Fibroblast of skin of scalp (primary cell): Measurements from ENCODE around the gene RSBN1. TPM values are rescaled to one million over a fixed set of nuclear protein-coding genes. Genes with fewer than 3 reads are reported as not detected.
"Not testable (repeated sequence)": the region's sequence is repeated elsewhere in the genome, so short reads cannot be mapped to it uniquely, and the experiment has no call there.

Source experiments
- DNase-seq: peaks from one replicate; pipeline ENCODE4 v3.0.0-alpha.2; 2013
- polyA plus RNA-seq, 2 experiments: library from polyadenylated mRNA; unstranded; fragments of 120-200 nt; gene quantifications; one replicate each; pipeline ENCODE4 v1.2.1, GENCODE V29; 2013; ENCODE audit not compliant: insufficient read length in 2 of 2

The RSBN1 gene
- polyA plus RNA-seq (2013, experiment 1 of 2; ENCODE audit: insufficient read length), result 6.6 TPM
- 7.3 TPM for polyA plus RNA-seq (2013, experiment 2 of 2; ENCODE audit: insufficient read length)

DNA sequence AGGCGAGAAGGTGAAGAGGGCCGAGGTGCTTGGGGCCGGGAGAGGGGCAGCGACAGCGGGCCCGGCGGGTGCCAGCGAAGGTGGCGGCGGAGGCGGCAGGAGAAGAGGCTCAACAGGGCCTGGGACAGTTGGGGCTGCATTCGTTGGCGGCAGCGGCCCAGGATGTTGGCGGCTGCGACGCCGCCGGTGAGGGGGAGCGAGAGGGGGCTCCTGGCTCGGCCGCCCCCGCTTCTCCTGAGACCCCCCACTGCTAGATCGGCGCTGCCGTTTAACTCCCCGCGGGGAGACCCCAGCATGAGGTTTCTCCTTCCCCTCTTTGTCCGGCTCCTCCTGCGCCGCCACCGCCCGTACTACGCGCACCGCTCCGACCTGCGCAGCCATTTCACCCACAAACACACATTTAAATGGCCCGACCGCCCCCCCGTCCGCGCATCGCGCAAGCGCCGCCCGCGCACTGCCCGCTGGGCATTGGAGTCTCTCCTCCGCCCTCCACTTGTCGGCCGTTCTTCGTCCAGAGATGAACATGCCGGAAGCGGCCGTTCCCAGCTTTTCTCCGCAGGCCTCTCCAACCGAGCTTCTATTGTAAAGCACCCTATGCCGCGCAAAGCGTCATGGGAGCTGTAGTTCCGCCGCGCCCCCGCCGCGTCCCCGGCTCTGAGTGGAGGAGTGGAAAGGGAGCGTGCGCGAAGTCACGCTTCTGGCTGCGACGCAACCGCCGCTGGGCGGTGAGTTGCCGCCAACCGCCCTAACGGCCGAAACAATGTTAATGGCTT lies at the start of gene RSBN1:
Gene RSBN1 (minus strand): TSS at position 589 of the 773 bp plus-strand sequence. CDS start 64 bp downstream, at position 525.
- DNase-seq, result peak; percentile 100

DNA sequence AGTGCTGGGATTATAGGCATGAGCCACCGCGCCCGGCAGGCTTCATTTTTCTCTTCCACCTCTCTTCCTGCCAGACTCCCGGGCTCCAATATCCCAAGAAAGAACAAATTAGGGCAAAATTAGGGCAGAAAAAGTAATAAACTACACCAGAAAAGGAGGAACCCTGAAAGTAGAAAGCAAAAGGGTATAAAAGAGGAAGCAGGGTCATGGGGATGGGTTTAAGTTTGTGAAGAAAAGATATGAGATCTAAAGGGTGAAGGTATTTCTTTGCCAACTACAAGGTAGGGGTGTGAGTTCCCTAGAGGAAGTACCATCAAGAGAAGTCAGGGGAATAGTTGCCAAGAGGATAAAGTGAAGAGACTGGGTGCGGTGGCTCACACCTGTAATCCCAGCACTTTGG lies 49.4 kb upstream of the RSBN1 start:
- DNase-seq, result no peak

DNA sequence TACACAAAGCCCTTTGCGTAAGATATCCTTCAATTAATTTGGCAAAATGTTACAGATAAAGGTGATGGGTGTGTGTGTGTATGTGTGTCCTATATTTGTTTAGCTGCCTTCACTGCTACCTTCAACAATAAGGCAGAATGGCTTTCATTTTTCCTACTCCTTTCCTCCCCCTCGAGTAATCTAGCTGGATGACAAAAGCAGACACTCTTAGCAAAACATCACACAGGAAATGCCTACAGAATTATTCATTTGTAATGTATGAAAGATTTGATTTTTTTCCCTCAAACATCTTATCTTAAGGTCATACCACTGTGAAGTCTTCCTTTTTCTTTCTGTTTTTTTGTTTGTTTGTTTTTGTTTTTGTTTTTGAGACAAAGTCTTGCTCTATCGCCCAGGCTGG lies 48.6 kb upstream of the RSBN1 start:
- peak; percentile 81 for DNase-seq

DNA sequence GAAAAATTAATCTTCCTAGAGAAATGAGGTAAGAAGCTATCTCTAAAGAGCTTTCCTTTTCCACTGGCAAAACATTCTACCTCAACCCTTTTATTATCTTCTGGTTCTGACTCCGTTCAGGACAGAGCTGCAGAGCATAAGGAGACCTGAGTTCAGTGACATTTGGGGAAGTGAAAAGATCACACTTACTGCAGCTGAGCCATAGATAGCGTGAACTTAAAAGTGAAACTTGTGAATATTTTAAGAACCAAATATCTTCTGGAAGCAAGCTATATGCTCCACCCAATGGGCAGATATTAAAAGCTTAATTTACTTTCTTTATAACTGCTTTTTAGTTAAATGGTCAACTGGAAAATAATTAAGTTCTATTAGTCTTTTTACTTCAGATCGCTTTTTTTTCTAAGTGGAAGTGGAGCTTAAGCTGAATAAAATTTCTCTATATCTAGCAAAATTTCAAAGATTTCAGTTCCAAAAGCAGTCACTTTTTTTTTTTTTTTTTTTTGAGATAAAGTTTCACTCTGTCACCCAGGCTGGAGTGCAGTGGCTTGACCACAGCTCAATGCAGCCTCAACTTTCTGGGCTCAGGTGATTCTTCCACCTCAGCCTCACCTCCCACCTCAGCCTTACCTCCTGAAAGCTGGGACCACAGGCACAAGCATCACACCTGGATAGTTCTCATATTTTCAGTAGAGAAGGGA lies 47.4 kb upstream of the RSBN1 start:
- DNase-seq, result no peak

DNA sequence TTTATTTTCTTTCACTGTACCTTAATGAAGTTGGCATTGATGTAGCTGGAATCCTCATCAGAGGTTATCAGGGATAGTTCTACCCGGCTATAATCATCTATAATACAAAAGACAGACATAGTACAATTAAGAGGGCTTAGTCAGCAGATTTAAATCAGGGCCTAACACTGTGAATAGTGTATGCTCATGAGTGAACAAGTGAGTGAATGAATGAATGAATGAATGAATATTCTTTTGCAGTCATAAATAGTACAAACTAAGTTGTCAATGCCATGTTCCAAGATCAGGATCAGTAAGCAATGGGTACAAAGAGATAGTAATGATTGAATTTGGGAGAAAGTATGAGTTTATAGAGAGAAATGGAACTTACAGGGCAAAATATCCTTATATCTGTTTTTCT lies 46.7 kb upstream of the RSBN1 start:
- DNase-seq, result no peak

DNA sequence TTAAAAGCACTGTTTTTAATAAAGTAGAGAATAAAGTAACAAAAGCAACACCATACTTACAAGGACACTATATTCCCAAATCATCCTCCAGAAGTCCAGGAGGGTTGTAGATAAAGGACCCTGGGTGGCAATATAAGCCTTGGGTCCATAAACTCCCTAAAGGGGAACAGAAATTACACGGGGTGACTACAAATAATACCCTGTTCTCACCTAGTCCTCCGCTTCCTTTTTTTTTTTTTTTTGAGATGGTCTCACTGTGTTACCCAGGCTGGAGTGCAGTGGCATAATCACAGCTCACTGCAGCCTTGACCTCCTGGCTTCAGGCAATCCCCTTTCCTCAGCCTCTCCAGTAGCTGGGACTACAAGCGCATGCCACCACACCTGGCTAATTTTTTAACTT lies 46.1 kb upstream of the RSBN1 start:
- no peak for DNase-seq

DNA sequence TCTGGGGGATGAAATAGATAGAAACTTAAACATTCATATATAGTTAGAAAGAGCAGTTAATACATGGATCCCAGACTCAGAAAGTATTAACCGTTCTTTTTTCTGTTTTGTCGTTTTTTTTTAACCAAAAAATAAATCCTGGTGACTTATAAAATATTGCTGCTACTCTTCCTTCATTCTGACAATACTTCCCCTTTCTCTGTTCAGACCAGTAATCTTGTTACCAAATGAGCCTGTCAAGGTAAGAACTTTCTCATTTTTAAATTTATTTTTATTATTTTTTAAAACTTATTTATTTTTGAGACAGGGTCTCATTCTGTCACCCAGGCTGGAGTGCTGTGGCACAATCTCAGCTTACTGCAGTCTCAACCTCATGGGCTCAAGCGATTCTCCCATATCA lies 45.5 kb upstream of the RSBN1 start:
- no peak for DNase-seq

DNA sequence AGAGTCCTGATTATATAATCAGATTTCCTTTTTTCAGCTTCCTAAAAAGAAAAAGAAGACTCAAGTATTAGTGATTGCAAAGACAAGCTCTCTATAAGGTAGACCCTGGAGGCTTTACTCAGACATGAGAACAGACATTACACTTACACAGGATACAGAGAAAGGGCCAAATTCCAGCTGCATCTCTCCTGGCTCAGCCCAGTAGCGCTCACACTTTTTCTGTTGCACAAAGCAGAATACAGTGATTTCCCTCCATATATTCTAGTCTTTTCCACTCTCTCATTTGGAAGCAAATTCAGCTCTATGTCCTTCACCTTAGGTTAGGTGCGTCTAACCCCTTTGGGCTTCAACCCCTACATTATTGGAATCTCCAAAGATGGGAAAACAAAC lies 44.1 kb upstream of the RSBN1 start:
- DNase-seq, result no peak

DNA sequence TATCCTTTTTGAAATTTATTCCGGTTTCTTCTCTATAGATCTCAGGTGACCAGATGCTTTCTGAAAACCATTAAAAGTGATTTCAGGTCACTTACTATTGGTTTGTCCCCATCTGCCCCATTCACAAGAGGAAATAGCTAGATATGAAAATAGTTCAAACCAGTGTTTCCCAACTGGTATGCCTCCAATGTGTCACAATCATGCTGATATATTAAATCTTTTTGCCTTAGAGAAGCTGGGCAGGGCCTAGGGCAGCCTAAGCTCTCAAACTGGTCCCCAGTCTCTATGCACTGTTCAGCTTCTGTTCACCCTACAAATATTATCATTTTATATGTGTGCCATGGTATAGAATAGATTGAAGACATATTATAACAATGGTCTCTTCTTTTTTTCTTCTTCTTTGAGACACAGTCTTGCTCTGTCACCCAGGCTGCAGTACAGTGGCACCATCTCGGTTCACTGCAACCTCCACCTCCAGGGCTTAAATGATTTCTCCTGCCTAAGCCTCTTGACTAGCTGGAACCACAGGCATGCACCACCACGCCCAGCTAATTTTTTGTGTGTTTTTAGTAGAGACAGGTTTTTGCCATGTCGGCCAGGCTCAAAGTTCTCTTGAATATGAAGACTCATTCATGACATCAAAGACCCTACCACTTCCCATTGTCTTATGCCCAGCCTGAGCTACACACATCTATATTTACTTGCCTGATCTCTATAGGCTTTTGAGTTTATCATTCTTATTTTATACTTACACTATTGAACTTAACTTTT lies 43.5 kb upstream of the RSBN1 start:
- DNase-seq, result no peak

DNA sequence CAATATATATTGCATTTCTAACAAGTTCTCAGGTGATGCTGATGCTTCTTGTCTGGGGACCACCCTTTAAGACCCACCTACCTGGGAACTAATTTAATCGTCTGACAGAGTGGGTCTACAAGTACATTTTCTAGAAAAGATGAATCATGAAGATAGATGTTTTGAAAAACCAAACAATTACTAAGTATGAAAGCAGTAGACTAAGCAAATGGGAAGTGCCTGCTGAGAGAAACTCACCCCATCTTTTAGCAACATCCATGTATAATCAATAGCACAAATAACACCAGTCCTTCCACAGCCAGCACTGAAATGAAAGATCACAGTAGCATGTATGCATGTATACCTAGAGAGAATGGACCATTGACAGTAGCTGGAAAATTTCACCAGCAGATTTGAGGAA lies 42.0 kb upstream of the RSBN1 start:
- DNase-seq, result no peak

DNA sequence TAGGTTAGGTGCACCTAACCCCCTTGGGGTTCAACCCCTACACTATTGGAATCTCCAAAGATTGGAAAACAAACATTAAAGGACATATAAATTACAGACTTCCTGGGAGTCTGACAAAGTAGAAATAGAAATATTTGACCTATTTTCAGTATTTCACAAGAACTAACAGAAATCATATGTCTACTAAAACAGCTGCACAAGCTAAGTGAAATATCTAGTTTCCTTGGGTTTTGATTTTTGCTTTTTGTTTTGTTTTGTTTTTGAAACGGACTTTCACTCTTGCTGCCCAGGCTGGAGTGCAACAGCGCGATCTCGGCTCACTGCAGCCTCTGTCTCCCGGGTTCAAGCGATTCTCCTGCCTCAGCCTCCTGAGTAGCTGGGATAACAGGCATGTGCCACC lies 40.4 kb upstream of the RSBN1 start:
- not testable (repeated sequence) for DNase-seq

DNA sequence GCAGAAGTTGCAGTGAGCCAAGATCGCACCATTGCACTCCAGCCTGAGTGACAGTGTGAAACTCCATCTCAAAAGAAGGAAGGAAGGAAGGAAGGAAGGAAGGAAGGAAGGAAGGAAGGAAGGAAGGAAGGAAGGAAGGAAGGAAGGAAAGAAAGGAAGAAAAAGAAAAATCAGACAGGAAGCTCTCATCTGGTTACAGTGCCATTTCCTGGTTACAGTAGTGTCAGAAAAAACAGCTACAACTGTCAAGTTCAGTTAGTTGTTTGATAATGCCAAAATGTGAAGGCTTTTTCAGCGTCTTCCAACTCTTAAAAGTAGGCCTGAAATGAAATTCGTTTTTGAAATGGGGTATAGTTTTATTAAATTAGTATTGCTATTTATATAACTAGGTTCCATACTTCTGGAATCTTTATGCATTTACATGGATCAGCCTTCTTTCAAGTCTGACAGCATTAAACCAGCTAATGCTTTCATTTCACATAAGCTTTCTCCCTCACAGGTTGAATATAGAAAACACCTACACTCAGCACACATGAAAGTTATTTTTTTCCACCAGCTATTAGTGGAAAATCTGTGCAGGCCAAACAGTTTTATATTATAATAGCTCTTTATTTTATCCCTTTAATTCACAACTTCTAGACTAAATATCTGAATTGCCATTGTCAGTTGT lies 38.0 kb upstream of the RSBN1 start:
- no peak for DNase-seq

DNA sequence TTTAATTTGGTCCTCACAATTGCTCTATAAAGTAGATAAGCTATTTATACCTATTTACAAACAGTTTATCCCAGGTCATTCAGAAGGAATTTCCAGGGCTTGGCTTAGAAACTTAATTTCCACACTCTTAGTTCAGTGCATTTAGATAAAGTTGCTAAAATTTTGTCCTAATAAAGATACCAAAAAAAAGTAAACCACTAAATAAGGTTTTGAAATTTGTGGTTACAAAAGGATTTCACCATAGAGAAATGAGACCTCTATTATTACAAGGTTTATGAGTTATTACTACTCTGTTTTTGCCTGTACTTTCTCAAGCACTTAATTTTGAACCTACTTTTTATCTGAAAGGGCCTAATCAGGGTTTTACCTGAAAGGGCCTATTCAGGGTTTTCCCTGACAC lies 36.8 kb upstream of the RSBN1 start:
- no peak for DNase-seq

DNA sequence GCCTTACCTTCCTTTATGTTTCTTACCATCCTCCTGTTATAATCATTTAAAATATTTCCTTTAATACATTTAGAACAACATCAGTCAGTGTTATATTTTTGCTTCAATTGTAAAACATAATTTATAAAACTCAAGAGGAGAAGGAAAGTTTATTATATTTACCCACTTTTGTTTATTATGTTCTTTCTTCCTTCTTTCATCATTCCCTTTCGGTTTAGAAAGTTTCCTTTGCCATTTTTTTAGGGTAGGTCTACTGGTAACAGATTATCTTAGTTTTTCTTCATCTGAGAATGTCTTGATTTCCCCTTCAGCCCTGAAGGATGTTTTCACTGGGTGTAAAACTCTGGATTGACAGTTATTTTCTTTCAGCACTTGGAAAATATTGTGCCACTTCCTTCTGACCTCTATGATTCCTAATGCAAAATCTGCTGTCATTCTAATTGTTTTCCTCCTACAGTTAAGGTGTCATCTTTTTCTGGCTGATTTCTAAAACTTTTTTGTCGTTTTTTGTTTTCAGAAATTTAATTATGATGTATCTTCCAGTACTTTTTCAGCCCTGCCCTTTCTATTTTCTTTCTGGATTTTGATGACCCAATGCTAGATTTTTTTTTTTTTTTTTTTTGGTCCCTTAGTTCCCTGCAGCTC lies 34.2 kb upstream of the RSBN1 start:
- DNase-seq, result no peak

DNA sequence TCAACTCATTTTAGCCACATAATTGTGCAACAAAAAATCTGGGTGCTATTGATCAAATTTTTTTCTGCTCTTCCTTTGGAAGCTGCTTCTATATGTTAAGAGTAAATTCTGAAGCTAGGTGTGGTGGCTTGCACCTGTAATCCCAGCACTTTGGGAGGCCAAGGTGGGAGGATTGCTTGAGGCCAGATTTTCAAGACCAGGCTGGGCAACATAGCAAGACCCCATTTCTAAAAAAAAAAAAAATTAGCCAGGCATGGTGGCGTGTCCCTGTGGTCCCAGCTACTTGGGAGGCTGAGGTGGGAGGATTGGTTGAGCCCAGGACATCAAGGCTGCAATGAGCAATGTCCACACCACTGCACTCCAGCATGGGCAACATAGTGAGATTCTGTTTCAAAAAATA lies 24.3 kb upstream of the RSBN1 start:
- no peak for DNase-seq

DNA sequence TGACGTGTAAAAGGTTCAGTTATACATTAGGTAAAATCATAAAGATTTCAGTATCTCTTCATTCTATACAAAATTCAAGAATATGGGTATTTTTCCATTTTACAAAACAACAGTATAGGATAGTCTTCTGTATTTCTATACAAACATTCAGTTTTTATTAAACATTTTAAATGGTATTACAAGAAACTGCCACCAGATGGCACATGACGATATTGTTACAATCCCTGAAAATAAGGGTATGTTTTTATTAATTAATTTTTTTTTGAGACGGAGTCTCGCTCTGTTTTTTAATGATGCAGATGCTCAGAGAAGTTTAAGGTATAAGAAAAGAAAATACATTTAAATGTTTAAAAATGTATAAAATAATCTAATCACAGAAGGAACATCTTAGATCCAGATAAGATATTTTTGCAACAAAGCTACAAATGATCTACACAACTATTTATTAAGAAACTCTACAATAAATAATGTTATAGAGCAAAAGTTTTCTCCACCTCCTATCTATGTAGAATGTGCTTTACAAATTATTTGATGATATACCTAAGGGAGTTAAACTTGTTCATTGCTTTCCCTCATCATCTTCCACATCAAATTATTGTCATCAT lies 23.5 kb upstream of the RSBN1 start:
- peak; percentile 61 for DNase-seq

DNA sequence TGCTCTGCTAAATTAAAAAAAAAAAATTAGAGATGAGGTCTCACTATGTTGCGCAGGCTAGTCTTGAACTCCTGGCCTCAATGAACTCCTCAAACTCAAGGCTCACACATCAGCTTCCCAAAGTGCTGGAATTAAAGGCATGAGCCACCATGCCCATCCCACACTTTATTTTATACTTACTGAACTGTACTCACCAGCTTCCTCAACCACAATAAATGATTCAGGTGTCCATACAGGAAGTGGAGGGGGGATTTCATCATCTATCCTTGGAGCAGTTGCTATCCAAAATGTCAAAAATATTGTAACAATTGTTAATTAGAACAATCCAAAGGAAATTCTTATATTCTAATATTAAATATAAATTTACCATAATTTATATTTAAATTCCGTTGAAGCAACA lies 22.4 kb upstream of the RSBN1 start:
- no peak for DNase-seq

DNA sequence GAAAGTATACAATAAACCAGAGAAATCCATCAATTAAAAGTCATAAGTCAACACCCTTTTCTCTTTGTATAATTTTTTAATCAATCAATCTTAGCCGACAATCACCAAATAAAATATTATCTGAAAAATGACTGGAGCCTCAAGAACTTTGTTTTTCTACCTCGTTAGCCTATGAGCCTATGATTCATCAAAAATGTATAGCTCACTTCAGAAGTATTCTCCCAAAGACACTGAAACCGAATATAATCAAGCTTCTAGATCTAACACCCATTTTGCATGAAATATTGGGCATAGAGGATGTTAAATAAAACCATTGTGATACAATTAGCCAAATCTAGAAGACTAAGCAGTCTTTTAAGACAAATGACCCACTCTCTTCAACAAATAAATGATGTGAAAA lies 17.8 kb upstream of the RSBN1 start:
- peak; percentile 68 for DNase-seq

DNA sequence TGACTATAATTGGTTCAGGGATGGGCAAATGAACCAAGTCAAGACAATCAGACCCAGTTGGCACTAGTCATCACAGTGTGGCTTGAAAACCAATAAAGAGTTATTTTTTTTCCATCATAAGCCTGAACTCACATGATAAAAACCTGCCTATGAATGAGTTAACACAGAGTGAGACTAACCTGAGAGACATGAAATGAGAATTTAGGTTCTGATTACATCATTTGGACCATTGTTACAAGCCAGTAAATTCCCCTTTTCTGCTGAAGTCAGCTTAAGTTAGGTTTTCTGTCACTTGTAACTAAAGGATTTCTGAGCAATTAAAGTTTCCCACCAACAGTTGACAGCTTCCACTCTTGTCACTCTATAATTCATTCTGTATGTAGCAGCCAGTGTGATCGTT lies 9.6 kb upstream of the RSBN1 start:
- no peak for DNase-seq

DNA sequence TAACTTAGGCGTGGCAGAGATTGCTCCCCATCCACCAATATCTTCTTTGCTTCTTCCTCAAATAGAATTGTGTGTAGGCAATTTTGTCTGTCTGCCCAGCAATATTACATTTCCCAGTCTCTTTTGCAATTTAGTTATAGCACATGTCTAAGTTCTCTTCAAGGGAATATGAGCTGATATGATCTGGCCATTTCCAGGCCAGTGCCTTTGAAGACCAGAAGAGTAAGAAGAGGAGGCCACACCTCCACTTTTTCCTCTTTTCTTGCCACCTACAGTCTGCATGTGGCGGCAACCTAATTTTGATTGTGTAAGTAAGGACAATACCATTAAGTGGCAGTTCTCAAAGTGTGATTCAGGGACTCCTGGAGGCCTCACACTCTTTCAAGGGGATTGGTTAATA lies 6.3 kb upstream of the RSBN1 start:
- no peak for DNase-seq

DNA sequence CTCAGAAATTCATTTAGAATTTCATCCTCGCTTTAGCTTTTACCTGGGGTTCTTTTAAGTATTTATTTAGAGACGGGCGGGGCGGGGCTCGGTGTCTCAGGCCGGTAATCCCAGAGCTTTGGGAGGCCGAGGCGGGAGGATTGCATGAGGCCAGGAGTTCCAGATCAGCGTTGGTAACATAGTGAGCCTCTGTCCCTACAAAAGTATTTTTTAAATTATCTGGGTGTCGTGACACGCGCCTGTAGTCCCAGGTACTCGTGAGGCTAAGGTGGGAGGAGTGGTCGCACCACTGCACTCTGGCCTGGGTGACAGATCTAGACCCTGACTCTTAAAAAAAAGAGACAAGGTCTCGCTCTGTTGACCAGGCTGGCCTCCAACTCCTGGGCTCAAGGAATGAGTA lies 942 bp upstream of the RSBN1 start:
- DNase-seq, result no peak

DNA sequence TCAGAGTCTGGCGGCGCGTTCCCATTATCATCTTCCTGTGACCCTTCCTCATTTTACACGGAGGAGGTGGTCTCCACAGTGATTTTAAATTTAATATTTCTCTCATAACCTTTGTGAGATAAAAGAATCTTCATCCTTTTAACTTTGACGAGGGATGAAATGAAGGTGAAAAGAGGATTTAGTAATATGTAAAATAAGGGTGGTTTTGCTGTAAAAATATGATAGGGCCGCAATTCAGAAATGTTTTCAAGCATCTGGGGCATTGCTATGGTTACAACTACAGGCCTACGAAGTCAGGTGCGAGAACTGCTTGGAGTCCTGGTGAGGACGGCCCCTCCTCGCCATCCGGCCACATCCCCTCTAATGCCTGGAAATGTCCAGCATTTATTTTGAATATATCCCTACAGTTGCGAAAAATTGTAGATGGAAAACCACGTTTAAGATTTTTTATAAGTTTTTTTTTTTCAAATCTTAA lies 422 bp upstream of the RSBN1 start:
- DNase-seq, result no peak
